ENCODE measurements around the gene PER2.

PER2 gene

DNA sequence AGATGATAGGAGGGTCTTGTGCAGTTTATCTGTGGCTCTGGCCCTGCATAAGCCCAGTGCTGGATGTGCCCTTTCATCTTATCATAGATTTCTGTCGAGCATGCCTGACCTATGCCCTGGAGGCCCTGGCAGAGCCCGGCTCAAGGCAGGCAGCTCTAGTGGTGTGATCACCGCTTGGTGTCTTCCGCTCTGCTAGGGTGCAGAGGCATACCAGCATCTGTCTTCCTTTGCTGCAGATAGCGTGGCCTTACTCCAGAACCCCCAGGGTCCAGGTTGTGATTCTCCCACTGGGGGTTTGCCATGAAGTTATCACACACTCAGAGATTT is 18.2 kb upstream of the PER2 start:
- DNase-seq = no peak

DNA sequence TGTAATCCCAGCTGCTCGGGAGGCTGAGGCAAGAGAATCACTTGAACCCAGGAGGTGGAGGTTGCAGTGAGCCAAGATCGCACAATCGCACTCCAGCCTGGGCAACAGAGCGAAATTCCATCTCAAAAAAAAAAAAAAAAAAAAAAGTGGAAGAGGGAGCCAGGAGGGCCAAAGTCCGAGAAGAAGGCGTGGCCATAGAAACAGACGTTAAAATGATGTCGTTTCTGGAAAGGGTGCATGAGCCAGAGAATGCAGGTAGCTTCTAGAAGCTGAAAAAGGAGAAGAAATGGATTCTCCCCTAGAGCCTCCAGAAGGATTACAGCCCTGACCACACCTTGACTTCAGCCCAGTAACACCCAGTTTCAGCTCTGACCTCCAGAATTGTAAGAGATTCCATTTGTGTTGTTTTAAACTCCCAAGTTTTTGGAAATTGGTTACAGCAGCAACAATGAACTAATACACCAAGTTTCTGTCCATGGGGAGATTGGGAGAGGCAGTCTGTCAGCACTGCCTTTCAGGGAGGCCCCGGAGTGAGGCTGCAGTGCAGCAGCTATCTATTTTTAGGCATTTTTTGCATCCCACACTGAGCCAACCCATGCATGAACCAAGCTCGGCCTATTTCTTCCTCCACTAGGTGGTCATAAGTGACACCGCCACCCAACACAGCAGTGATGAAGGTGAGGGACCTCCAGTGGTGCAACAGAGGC is 17.7 kb upstream of the PER2 start:
- DNase-seq = no peak

DNA sequence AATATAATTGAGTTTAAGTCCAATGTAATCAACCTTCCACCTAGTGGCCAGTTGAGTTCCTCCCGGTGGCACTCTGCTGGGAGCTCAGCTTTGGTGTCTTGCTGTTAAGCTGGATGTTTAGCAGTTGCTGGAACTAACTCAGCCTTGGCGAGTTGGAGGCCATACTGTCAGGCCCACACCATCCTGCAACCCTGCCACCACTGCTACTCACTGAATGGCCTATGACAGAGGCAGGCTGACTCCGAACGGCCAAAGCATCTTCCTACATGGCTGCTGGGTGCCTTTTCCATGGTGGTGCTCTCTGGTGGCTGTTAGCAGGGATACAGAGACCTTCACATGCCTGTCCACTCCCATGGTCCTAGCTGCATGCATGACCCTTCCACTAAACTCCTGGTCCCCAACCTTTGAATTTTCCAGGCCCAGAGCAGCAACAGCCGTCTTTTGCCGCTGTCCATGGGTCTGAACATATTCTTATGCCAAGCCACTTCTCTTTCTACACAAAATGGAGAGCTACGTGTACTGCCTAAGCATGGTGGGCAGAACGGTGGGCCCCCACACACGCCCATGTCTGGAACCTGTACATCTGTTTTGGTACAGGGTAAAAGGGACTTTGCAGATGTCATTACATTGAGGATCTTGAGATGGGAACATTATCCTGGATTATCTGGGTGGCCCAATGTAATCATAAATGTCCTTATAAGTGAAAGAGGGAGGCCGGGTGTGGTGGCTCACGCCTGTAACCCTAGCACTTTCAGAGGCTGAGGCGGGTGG is 16.9 kb upstream of the PER2 start:
- no peak for DNase-seq

DNA sequence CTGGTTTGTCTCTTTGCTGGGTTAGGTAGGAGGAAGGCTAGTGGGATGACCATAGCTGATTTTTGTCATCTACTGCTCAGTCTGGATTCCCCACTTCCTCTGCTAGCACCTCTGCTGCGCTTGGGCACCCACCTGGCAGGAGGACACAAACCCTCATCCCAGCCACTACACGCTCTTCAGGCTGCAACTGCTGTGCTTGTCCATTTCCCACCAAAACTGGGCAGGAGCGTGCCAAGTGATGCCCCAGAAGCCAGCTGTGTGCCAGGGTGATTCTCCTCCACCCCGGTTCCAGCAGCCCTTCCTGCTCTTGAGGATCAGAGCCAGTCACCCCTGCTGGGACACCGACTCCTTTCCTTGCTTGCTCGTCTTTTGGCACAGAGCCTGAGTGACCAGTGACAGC is 15.7 kb upstream of the PER2 start:
- no peak for DNase-seq

DNA sequence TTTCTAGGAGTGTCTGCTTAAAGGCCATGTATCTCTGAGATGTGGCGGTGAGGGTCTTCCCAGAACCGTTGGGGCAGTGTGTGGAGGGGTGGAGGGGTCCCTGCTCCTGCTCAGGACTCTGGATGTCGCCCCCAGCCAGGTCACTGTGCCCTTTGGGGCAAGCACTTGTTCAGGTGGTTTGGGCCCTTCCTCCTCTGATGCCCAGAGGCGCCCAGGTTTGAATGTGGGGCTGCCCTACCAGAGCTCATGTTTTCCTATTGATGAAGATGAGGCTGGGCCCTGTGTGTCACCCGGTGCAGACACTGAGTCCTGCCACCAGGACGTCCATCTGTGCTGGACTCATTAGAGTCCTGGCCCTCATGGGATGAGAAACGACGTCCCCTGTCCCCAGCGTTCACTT is 14.3 kb upstream of the PER2 start:
- no peak for DNase-seq

DNA sequence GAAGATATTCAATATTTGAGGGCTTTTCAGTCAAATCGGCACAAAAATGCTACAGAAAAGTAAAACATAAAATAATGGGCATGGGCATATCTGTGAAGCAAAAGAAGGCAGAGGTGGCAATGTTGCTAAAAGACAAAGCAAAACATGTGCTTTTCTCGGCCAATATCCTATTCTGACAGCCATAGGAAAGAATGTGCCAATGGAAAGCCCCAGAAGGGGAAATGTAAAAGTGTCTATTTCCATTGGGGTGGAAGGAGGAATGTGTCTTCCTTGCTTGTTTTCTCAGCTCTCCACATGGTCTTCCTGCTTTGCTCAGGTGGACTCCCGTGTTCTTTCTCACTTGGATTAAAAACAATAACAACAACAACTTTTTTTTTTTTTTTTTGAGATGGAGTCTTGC is 13.7 kb upstream of the PER2 start:
- DNase-seq = no peak

DNA sequence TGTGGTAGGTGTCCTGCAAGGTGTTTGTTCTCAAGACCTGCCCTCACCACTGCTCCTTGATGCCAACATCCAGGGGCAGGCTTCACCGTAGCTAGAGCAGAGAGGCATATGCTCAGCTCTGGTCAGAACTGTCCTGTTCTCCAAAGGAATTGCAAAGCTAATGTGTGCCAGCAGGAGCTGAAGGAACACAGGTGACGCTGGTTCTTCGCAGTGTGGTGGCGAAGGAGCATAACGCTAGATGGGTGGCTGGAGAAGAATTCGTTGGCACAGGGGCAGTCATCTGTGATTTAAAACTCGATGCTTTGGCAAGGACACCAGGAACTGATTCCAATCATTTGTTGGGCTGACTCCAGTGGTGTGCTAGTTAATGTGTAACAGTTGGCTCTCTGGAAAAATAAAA is 11.4 kb upstream of the PER2 start:
- DNase-seq = no peak

DNA sequence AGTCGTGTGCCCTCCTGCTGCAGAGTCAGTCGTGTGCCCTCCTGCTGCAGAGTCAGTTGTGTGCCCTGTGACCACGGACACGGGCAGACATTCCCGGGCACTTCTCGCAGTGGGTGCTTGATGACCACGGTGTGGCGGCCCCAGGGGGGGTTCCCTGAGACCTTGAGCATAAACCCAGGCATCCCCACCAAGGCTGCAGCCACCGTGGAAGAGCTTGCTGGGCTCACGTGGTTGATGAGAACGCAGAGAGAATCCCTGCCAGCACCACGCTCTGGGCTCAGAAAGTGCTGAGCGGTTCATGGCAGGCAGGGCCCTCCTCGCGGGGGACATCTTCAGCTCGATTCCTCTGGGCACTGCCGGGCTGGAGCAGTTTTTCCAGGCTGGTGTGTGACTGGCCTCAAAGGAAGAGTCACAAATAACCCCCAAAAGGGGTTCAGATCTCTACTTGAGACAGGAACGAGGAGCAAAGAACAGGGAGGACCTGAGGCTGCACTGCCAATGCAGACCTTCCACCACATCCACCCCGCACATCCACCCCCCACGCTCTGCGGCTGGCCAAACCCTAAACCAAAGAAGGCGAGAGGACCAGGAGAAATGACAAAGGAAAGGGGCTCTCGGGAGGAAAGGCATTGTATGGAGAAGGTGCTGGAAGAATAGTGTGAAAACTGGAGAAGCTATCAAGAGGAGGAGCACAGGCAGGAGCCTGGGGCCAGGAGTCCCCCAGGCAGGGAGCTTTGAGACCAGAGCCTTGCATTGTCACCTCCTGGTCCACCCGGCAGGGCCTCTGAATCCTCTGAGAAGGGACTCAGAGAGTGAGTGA is 8.4 kb upstream of the PER2 start:
- no peak for DNase-seq

DNA sequence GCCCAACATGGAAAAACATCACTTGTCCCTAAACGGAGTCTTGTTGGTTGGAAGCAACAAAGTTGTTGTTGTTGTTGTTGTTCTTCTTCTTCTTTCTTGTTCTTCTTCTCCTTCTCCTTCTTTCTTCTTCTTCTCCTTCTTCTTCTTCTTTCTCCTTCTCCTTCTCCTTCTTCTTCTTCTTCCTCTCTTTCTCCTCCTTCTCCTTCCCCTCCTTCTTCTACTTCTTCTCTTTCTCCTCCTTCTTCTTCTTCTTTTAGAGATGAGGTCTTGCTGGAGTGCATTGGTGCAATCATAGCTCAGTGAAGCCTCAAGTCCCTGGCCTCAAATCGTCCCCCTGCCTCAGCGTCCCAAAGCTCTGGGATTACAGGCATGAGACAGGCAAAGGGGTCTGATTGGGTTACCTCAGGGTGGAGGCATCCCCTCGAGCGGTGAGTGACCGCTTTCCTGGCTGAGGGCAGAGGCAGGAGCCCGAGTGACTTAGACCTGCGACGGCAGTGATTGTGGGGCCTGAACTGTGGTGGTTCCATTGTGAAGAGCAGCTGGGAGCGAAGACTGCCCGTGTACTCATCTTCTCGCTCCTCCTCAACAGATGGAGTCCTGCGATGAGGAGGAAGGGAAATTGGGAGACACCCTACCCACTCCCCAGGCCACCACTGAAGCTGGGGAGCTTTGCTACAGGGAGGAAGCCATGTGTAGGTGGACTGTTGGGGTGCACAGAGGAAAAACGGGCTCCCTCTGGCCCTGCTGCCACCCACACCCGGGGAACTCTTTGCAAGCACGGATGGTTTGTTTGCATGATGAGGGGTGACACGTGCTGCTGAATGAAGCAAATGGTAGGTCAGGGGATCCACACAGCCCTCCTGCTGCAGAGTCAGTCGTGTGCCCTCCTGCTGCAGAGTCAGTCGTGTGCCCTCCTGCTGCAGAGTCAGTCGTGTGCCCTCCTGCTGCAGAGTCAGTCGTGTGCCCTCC is 7.0 kb upstream of the PER2 start:
- no peak for DNase-seq

DNA sequence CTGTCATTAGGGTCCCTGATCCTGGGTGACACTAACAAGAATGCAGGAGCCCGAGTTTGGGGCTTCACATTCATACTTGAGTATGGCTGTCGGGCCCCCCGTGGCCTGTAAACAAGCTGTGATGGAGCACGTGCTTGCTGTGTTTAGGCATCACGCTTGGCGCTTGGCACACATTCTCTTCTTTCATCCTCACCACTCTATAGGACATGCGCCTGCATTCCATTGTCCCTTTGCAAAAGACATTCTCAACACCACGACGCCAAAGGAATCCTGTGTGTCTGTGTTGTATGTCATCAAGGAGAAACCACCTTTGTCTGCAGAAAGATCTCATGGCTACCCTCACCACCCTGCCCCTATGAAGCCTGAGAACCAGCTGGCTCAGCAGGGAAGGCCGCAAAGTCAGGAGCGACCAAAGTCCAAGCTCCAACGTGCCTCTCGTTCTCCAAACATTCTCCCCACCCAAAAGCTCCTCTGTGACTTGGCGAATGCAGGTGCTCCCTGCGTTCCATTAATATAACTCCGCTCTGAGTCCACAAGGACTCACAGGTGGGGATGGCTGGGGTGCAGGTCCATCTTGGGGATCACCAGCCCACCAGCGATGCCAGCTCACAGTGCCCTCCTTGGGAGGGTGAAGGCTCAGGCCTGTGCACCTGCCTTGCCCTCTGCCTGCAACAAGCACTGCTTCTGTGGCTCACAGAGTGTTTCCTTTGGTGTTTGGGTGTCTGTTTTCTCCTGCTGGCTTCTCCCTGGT is 6.2 kb upstream of the PER2 start:
- no peak for DNase-seq

DNA sequence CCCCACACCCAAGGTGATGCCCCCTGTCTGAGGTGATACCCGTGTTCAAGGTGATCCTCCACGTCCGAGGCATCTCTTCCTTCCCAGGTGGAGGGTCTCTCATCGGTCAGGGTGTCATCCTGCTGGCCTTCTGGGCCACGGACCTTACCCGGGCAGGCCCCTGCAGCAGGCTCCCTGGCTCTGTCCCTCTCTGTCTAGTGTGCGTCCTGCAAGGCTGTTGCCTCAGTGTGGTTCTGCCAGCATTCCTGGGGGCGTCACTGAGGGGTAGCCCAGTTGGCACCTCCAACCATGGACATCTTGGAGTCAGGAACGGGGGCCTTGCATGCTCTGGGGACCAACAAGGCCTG is 5.6 kb upstream of the PER2 start:
- no peak for DNase-seq

DNA sequence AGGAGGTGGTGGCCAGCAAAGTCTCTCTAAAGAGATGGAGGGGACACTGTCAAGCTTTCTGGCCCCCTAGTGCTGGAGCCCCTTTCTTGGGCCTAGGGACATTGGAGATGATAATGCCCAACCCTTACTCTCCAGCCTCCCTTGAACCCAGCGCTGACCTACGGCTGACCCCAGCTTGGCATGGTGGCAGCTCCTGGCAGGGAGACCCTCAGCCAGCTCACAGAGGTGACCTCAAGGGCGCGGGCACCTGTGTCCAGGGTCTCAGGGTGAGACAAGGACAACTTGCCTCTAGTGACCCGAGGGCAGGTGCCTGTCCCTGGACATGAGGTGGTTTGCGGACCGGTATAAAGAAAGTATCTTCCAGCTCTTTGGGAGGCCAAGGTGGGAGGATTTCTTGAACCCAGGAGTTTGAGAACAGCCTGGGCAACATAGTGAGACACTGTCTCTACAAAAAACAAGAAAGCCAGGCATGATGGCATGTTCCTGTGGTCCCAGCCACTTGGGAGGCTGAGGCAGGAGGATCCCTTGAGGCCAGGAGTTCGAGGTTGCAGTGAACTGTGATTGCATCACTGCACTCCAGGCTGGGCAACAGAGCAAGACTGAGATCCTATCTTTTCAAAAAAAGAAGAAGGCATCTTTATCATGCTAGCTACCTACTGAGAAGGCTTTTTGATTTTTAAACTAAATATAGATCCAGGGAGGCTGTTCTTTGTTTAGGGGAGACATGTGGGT is 3.3 kb upstream of the PER2 start:
- DNase-seq = no peak

DNA sequence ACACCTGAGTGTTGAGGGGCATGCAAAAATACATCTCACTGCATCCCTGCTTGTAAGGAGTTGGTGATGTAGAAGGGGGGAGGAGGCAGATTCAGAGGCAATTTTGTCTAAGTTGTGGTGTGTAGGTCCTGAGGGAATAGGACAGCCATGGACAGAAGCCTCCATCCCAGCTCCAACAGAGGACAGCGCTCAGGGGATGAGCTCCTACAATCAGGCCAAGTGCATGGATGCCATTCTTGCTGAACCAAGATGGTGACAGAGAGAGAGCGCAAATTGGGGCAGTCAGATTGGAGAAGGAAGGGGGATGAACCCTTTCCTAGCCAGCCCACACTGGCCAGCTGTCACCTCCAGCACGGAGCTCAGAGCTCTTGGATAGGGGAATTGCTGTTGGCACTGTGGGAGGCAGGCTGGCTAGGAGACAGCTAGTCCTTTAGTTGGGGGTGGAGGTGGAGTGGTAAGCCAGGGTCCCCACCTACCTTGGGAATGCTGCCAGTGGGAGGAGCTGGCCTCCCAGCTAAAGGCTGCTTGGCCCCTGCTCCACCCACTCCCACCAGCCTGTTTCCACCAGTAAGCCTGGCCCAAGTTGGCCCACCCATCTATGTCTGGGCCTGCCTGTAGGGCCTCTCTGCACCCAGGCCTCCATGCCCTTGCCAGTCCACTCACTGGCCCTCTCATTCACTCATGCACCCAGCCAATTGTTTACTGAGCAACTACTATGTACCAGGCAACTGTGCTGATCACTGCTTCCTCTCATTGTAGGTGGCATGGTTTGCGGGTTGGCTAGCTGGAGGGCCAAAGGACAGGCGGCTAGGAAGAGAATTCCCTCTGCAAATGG is 2.5 kb upstream of the PER2 start:
- DNase-seq = no peak

DNA sequence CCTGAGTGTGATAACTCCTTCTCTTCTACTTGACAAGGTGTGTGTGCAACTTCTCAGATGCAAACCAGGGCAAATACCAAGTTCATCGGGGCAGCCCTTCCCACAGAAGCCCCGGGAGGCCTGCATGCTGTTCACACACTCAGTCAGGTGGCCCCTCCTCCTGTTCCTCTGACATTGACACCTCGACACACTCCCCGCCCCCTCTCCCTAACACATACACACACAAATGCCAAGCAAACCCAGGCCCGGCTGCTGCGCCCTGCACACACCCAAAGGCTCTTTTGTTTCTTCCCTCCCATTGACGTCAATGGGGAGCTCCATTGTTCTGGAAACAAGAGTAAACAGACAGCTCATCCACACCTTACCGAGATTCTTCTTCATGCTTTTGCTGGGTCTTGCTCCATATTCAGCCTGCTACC is 1.7 kb upstream of the PER2 start:
- peak; percentile 57 for DNase-seq

DNA sequence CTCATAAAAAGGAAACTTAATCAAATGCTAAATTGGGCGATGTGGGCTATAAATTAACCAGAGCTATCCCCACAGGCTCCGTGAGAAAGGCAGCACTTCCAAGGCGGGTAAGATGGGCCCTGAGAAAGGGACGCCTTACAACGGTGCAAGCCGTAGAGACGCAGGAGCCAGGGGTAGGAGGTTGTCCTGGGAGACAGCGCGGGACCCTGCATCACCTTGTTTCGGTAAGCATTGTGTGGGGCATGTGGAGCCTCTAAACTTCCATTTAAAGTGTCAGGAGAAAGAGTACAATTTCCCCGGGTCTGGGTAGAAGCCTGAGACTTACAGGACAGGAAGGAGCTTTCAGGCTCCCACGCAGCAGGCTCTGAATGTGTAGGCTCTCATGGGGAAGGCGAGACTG is 1.2 kb upstream of the PER2 start:
- DNase-seq = no peak

DNA sequence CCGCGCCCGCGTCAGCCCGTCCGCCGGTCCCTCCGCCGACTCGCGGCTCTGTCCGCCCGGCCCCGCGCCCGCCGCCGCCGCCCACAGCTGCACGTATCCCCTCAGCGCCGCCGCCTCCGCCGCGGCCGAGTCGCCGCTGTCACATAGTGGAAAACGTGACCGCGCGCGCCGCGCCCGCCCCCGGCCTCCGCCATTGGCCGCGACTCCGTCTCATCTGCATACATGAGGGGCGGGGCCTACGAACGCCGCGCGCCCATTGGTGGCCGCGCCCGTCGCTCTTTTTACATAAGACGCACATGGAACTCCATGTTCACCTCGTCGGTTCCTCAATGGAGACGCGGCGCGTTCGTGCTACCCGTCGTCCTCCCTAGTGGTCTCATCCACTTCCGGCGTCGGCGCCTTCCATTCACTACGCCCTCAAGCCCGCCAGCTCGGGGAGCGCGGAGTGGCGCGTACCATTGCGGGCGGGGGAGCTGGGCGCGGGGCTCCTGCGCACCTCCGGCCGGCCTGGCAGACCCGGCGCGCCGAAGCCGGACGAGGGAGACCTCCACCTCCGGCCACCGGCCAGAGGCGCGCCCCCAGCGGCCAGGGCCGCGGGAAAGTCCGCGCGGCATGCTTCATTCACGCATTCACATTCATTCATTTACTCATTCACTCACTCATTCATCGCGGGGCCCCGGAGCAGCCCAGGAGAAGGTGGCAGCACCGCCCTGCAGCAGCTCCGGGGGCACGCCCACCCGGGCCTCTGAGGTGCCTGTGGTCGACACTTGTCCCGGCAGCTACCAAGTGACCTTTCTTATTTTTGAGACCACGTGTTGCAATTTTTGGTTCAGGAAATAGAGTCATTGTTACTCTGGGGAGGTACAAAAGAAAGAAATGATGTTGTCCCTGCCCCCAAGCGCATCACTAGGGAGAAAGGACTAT is 502 bp upstream of the PER2 start:
- DNase-seq = peak; percentile 99

DNA sequence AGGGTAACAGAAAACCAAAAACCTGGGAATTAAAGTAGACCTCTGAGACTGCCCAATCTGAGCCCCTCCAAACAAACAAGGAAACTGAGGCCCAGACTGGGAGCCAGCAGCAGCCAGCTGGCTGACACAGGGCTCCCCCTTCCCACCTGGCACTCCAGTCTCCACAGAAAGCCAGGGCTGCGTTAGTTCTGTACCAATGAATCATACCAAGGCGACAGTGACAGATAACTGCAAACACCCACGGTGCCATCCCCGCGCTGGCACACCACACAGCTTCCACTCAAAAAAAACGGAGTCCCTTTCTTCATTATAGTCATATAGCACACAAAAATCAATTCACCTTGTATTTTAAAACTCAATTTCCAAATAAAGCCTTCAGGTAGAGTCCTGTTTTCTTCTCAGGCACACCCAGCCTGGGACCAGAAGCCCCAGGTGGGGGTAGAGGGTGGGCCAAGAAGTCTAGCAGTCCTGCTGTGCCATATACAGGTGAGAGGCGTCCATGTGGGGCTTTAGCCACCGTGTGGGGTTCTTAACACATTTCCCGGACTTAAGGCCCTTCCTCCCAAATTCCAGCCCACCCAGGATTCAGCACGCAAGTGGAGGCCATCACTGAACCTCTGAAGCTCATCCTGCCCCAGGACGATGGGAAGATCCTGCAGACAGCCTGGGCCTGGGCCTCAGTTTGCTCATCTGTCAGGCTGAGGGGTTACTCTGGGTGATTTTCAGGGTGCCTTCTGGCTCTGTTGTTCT is 1.2 kb downstream of the PER2 start:
- DNase-seq = no peak

DNA sequence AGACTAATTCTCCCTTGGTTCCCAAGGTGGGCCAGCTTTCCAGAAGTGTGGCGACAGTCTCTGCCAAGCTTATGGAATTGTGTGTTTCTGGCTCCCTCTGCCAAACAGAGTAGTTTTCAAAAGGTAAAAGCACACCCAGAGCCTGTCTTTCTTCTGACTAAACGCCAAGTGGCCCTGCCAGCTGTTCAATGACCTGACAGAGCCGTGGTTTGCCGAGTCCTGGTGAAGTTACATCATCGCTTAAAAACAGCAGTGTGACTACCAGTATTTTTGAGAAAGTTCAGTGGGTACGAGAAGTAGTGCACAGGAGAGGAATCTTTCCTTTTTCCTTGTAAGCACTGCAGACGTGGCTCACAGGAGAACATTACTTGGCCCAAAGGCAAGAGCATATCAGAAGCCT is 1.9 kb downstream of the PER2 start:
- no peak for DNase-seq

DNA sequence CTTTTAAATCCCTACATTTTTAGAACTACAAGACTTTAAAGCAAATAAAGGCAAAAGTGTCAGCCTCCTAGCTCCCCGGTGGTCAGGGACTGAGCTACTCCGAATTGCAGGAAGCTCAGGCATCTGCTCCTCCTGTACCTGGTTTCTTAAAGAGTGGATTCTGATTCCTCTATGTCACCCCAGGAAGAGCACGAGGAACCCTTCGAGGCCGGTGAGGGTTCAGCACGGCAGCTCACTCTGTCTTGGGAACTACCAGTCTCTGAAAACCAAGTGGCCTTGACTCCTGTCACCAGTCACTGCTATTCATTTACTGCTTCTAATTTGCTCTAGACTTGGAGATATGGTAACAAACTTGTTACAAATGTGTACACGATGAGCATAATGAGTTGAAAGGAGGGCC is 2.3 kb downstream of the PER2 start:
- no peak for DNase-seq

All from CD4-positive, alpha-beta T cell treated with Interferon gamma for 1 hour (primary cell).